HCEC 1CT (cell line): ENCODE results near the gene MSL2.
"Not testable (repeated sequence)": the region's sequence is repeated elsewhere in the genome, so short reads cannot be mapped to it uniquely, and the experiment has no call there.

ENCODE experiments used
- DNase-seq: peaks from one replicate; pipeline ENCODE4 v3.0.0-alpha.2; 2017

Gene MSL2

GRCh38 chr3:136192831-136193230 is 3.3 kb downstream of the MSL2 start:
- no peak for DNase-seq

GRCh38 chr3:136192195-136192594 is 3.9 kb downstream of the MSL2 start:
- not testable (repeated sequence) for DNase-seq

- no peak for DNase-seq
Observed at GRCh38 chr3:136189859-136190617, 6.1 kb downstream of the MSL2 start.

- DNase-seq, result no peak
Observed at GRCh38 chr3:136189043-136189442, 7.1 kb downstream of the MSL2 start.

- no peak for DNase-seq
Observed at GRCh38 chr3:136187868-136188267, 8.3 kb downstream of the MSL2 start.

- DNase-seq, result no peak
Observed at GRCh38 chr3:136186846-136187245, 9.3 kb downstream of the MSL2 start.

GRCh38 chr3:136186344-136186743 is 9.8 kb downstream of the MSL2 start:
- no peak for DNase-seq

GRCh38 chr3:136184703-136185102 is 11.4 kb downstream of the MSL2 start:
- no peak for DNase-seq

- no peak for DNase-seq
Observed at GRCh38 chr3:136181741-136182140, 14.4 kb downstream of the MSL2 start.

GRCh38 chr3:136177876-136178275 is 18.3 kb downstream of the MSL2 start:
- no peak for DNase-seq

GRCh38 chr3:136173939-136174490 is 22.1 kb downstream of the MSL2 start:
- DNase-seq, result no peak

GRCh38 chr3:136171097-136171542 is 25.0 kb downstream of the MSL2 start:
- peak; percentile 34 for DNase-seq

- DNase-seq, result not testable (repeated sequence)
Observed at GRCh38 chr3:136168236-136168635, 27.9 kb downstream of the MSL2 start.

- no peak for DNase-seq
Observed at GRCh38 chr3:136166507-136166906, 29.6 kb downstream of the MSL2 start.

- DNase-seq, result not testable (repeated sequence)
Observed at GRCh38 chr3:136163607-136164006, 32.5 kb downstream of the MSL2 start.

- DNase-seq, result no peak
Observed at GRCh38 chr3:136162322-136162721, 33.8 kb downstream of the MSL2 start.

GRCh38 chr3:136161516-136161915 is 34.6 kb downstream of the MSL2 start:
- DNase-seq, result no peak

GRCh38 chr3:136152963-136153362 is 43.2 kb downstream of the MSL2 start:
- DNase-seq, result no peak

GRCh38 chr3:136152176-136152843 is 43.8 kb downstream of the MSL2 start:
- DNase-seq, result no peak

GRCh38 chr3:136151219-136151618 is 44.9 kb downstream of the MSL2 start:
- no peak for DNase-seq

GRCh38 chr3:136149667-136150066 is 46.5 kb downstream of the MSL2 start:
- peak; percentile 54 for DNase-seq

- DNase-seq, result peak; percentile 19
Observed at GRCh38 chr3:136146981-136147729, 49.0 kb downstream of the MSL2 start.

- not testable (repeated sequence) for DNase-seq
Observed at GRCh38 chr3:136144397-136144796, 51.7 kb downstream of the MSL2 start.
